Measurements from ENCODE around the gene CFAP44.
"Not testable (repeated sequence)": the region's sequence is repeated elsewhere in the genome, so short reads cannot be mapped to it uniquely, and the experiment has no call there.

CFAP44 gene, protein sequence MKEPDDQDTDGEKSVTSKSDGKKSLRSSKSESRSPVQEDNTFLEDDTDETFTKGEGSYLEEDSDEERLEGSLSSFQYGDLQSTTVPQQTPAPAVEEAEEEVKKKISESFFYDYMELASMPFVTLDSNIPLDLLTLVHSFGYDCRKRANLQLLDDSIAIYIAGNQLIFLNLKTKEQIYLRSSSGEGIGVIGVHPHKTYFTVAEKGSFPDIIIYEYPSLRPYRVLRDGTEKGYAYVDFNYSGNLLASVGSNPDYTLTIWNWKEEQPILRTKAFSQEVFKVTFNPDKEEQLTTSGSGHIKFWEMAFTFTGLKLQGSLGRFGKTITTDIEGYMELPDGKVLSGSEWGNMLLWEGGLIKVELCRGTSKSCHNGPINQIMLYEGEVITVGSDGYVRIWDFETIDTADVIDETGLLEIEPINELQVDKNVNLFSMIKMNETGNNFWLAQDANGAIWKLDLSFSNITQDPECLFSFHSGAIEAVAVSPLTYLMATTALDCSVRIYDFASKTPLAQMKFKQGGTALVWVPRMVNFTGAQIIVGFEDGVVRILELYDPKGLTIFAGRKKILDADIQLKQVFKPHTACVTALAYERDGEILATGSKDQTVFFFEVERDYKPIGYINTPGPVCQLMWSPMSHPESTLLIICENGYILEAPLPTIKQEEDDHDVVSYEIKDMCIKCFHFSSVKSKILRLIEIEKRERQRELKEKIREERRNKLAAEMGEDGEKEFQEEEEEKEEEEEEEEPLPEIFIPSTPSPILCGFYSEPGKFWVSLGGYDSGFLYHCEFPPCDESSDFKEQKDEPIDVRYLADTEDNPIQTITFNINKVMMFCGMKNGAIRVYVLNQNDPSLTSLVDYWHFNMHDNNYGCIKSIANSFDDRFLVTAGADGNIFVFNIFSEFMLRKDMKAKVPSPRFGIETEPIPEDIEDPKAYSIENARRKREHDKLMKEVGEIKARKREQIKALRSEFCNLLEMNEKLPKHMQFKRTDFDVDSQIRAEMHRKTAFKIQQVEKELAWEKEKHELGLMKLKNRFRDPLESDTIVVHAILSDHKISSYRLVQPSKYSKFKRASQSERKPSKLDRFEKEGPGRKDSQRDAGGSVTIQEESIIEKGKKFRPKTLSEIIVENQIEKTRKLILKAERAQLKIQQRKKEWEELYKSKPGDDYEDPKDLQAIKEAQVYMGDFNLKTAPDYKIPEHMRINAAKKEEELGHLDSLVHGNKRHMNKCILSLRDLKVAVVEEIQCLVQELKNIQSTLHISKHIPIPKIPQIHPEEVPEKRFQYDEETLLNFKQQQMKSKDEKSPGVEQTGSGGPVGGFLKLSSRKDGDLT (N-terminal part only)

DNA sequence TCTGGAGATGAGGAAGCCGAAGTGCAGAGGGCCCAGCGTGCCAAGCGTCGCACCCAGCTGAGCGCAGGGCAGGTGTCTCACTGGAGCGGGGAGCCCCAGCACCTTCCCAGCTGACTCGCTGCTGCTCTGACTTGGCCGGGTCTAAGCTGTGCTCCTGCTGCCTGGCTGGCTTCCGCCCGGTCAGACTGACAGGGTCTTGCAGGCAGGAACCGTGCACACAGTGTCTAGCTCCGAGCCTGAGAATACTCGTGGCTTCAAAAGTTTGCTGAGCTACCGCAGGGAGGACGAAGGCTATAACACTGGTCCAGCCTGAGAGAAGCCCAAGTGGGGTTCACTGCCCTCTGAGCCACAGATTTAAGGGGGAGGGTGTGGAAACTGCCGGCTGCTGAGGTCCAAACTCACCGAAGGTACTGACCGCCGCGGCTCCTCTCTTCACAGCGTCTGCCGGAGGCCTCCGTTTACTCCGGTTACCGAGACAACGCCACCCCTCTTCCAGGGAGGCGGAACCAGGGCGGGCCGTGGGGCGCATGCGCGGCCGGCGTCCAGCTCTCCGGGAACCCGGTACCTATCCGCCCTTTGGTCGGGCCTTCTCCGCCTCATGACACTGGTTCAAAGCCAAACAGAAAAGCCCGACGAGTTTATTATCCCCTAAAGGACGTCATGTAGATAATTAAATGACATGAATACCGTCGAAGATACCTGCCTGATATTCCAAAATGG lies at the start of gene CFAP44:
CFAP44 (minus strand) TSS at position 443 of the 720 bp plus-strand sequence. CDS start 7,829 bp downstream, outside the sequence.
- Histone ChIP-seq H3K79me2 (ENCODE audit: control insufficient read depth, insufficient read depth, low read length, unreplicated experiment) (no peaks in the 10 kb centered on the region), H3K27me3 (ENCODE audit: insufficient read depth, low read length) (no peaks in the 10 kb centered on the region), H2AFZ (ENCODE audit: low read length, unreplicated experiment) (peak within 1 kb of the TSS; percentile 97), H3K36me3 (ENCODE audit: insufficient read depth, low read length) (no peaks in the 10 kb centered on the region; the same call in 1 of the 2 replicates), H3K4me3 (ENCODE audit: low read depth, low read length) (peak within 1 kb of the TSS; percentile 68), H3K4me1 (ENCODE audit: control insufficient read depth, insufficient read depth, low read length, unreplicated experiment) (peaks cover 9% of the 10 kb centered on the region), H3K27ac (ENCODE audit: low read depth, low read length) (no peak within 1 kb of the TSS)

DNA sequence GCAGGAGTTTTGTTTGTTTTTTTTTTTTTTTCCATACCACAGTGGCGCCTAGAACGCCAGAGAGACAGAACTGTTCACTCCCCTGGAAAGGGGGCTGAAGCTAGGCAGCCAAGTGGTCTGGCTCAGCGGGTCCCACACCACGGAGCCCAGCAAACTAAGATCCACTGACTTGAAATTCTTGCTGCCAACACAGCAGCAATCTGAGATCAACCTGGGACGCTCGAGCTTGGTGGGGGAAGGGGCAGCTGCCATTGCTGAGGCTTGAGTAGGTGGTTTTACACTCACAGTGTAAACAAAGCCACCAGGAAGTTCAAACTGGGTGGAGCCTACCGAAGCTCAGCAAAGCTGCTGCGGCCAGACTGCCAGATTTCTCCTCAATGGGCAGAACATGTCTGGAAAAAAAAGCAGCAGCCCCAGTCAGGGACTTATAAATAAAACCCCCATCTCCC lies 43.9 kb upstream of the CFAP44 start:
- Histone ChIP-seq H2AFZ (ENCODE audit: low read length, unreplicated experiment) (no peak overlapping the region), H3K36me3 (ENCODE audit: insufficient read depth, low read length) (no peaks in the 10 kb centered on the region), H3K27ac (ENCODE audit: low read depth, low read length) (no peak overlapping the region), H3K79me2 (ENCODE audit: control insufficient read depth, insufficient read depth, low read length, unreplicated experiment) (no peaks in the 10 kb centered on the region), H3K4me3 (ENCODE audit: low read depth, low read length) (no peak overlapping the region), H3K4me1 (ENCODE audit: control insufficient read depth, insufficient read depth, low read length, unreplicated experiment) (no peaks in the 10 kb centered on the region), H3K27me3 (ENCODE audit: insufficient read depth, low read length) (no peaks in the 10 kb centered on the region)

DNA sequence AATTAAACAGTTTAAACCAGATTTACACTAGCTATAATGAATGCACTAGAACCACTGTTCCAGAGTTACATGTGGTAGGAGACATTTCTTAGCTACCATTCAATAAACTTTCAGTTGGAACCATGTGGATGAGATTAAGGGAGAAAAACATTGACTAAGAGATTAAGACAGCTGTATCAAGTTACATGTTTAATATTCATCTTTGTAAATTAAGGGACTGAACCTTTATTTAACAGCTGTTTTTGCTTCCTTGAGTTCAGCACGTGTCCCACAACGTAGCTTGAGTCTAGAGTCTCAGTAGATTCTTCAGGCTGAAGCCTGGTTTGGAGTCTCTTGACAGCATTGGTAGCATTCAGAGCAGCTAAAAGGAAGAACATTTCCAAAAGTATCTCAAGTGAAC lies 27.2 kb upstream of the CFAP44 start:
- Histone ChIP-seq H3K4me3 (ENCODE audit: low read depth, low read length) (no peak overlapping the region), H3K36me3 (ENCODE audit: insufficient read depth, low read length) (peaks cover 17% of the 10 kb centered on the region), H3K27me3 (ENCODE audit: insufficient read depth, low read length) (no peaks in the 10 kb centered on the region), H3K4me1 (ENCODE audit: control insufficient read depth, insufficient read depth, low read length, unreplicated experiment) (no peaks in the 10 kb centered on the region), H3K27ac (ENCODE audit: low read depth, low read length) (no peak overlapping the region), H2AFZ (ENCODE audit: low read length, unreplicated experiment) (no peak overlapping the region), H3K79me2 (ENCODE audit: control insufficient read depth, insufficient read depth, low read length, unreplicated experiment) (no peaks in the 10 kb centered on the region)

DNA sequence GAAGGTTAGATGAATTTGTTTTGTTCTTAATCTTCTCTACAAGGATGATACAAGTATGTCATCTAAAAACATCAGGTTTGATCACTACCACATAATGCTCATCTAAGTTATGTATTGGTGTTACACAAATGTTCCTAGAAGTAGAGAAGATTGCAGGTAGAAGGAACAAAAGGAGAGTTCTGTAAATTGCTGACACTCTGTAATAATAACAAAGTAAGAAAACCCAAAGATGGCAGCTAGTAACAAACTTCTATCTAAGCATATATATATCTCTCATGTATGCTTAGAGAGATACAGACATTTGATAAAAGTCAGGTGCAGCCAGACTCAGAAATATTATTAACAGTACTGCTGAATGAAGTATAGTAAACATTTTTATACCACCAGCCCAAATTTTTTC lies 20.2 kb upstream of the CFAP44 start:
- Histone ChIP-seq H3K79me2 (ENCODE audit: control insufficient read depth, insufficient read depth, low read length, unreplicated experiment) (no peaks in the 10 kb centered on the region), H3K4me3 (ENCODE audit: low read depth, low read length) (no peak overlapping the region), H3K27ac (ENCODE audit: low read depth, low read length) (no peak overlapping the region), H2AFZ (ENCODE audit: low read length, unreplicated experiment) (no peak overlapping the region), H3K27me3 (ENCODE audit: insufficient read depth, low read length) (no peaks in the 10 kb centered on the region), H3K4me1 (ENCODE audit: control insufficient read depth, insufficient read depth, low read length, unreplicated experiment) (no peaks in the 10 kb centered on the region), H3K36me3 (ENCODE audit: insufficient read depth, low read length) (peaks cover 28% of the 10 kb centered on the region)

DNA sequence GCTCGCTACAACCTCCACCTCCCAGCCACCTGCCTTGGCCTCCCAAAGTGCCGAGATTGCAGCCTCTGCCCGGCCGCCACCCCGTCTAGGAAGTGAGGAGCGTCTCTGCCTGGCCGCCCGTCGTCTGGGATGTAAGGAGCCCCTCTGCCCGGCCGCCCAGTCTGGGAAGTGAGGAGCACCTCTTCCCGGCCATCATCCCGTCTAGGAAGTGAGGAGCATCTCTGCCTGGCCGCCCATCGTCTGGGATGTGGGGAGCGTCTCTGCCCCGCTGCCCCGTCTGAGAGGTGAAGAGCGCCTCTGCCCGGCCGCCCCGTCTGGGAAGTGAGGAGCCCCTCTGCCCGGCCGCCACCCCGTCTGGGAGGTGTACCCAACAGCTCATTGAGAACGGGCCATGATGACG lies 17.3 kb upstream of the CFAP44 start:
- H3K27ac ChIP-seq (ENCODE audit: low read depth, low read length); H3K79me2 ChIP-seq (ENCODE audit: control insufficient read depth, insufficient read depth, low read length, unreplicated experiment); H2AFZ ChIP-seq (ENCODE audit: low read length, unreplicated experiment); H3K27me3 ChIP-seq (ENCODE audit: insufficient read depth, low read length); H3K4me3 ChIP-seq (ENCODE audit: low read depth, low read length); H3K4me1 ChIP-seq (ENCODE audit: control insufficient read depth, insufficient read depth, low read length, unreplicated experiment): not testable (repeated sequence)
- peaks cover 21% of the 10 kb centered on the region for H3K36me3 ChIP-seq (ENCODE audit: insufficient read depth, low read length)

DNA sequence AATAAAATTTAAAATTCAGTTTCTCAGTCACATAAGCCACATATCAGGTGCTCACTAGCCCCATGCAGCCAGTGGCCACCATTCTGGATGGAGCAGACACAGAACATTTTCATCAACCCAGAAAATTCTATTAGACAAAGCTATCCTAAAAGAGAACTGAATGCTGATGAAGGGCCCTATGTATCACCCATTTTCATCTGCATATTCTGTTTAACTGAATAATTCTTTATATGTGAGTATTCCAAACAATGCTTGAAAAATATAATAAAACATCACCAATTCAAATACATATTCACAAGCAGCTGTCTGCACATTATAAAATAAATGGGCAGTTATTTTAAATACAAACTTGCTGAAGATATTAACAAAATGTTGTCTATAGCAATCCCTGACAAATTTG lies 14.2 kb upstream of the CFAP44 start:
- Histone ChIP-seq H3K4me3 (ENCODE audit: low read depth, low read length) (no peak overlapping the region), H2AFZ (ENCODE audit: low read length, unreplicated experiment) (no peak overlapping the region), H3K79me2 (ENCODE audit: control insufficient read depth, insufficient read depth, low read length, unreplicated experiment) (no peaks in the 10 kb centered on the region), H3K4me1 (ENCODE audit: control insufficient read depth, insufficient read depth, low read length, unreplicated experiment) (no peaks in the 10 kb centered on the region), H3K36me3 (ENCODE audit: insufficient read depth, low read length) (peaks cover 13% of the 10 kb centered on the region), H3K27ac (ENCODE audit: low read depth, low read length) (no peak overlapping the region), H3K27me3 (ENCODE audit: insufficient read depth, low read length) (no peaks in the 10 kb centered on the region)

DNA sequence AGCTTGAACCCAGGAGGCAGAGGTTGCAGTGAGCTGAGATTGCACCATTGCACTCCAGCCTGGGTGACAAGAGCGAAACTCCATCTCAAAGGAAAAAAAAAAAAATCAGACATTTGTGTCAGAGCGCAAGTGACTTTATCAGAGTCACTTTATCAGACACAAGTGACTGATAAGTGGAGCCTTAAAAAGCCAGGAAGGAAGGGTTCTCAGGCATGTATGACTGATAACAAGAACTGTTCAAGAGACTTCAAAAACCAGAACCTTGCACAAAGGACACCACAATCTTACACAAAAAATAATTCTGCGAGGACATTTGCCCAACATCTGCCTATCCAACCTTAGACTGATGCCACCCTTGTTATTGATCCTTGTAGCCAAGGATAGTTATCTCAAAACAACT lies 13.3 kb upstream of the CFAP44 start:
- H2AFZ ChIP-seq (ENCODE audit: low read length, unreplicated experiment) = no peak overlapping the region
- H3K36me3 ChIP-seq (ENCODE audit: insufficient read depth, low read length) = peaks cover 6% of the 10 kb centered on the region
- H3K27me3 ChIP-seq (ENCODE audit: insufficient read depth, low read length) = no peaks in the 10 kb centered on the region
- H3K4me3 ChIP-seq (ENCODE audit: low read depth, low read length) = no peak overlapping the region
- H3K4me1 ChIP-seq (ENCODE audit: control insufficient read depth, insufficient read depth, low read length, unreplicated experiment) = no peaks in the 10 kb centered on the region
- H3K27ac ChIP-seq (ENCODE audit: low read depth, low read length) = no peak overlapping the region
- no peaks in the 10 kb centered on the region for H3K79me2 ChIP-seq (ENCODE audit: control insufficient read depth, insufficient read depth, low read length, unreplicated experiment)

DNA sequence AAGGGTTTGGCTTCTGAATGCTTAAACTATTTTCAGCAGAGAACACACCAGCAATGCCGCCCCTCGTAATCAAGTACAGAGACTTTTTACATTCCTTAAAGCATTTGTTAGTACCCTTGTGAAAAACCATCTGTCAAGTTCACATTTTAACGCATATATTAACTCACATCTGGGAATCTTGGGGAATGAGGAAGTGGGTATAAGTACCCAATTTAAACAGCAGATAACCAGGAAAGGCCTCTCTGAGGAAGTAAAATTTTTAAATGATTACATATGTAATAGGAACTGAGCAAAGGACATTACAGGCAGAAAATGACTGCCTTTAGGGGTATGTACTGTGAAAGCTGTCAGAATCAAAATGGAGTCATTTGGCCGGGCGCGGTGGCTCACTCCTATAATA lies 12.8 kb upstream of the CFAP44 start:
- Histone ChIP-seq H3K4me1 (ENCODE audit: control insufficient read depth, insufficient read depth, low read length, unreplicated experiment) (no peaks in the 10 kb centered on the region), H3K4me3 (ENCODE audit: low read depth, low read length) (no peak overlapping the region), H3K27ac (ENCODE audit: low read depth, low read length) (no peak overlapping the region), H3K36me3 (ENCODE audit: insufficient read depth, low read length) (peaks cover 6% of the 10 kb centered on the region), H3K79me2 (ENCODE audit: control insufficient read depth, insufficient read depth, low read length, unreplicated experiment) (no peaks in the 10 kb centered on the region), H2AFZ (ENCODE audit: low read length, unreplicated experiment) (no peak overlapping the region), H3K27me3 (ENCODE audit: insufficient read depth, low read length) (no peaks in the 10 kb centered on the region)

DNA sequence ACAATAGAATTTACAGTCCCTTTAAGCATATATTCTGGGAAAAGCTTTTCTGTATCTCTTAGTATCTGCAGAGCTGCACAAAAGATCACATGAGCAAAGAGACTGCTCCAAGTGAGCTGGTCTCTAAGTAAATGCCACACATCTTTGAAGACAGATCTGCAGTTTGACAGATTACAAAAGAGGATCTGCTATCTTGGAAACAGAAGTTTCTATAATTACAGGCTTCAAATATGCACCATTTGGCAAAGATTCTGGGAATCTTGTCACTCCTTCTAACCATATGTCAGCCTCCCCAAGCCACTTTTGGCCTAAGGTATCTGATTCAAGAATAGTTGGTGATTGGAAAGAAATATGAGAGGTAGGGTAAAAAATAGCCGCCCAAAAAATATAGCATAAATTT lies 9.6 kb upstream of the CFAP44 start:
- Histone ChIP-seq H3K27ac (ENCODE audit: low read depth, low read length) (no peak overlapping the region), H2AFZ (ENCODE audit: low read length, unreplicated experiment) (no peak overlapping the region), H3K4me3 (ENCODE audit: low read depth, low read length) (no peak overlapping the region), H3K79me2 (ENCODE audit: control insufficient read depth, insufficient read depth, low read length, unreplicated experiment) (no peaks in the 10 kb centered on the region), H3K27me3 (ENCODE audit: insufficient read depth, low read length) (no peaks in the 10 kb centered on the region), H3K4me1 (ENCODE audit: control insufficient read depth, insufficient read depth, low read length, unreplicated experiment) (no peaks in the 10 kb centered on the region), H3K36me3 (ENCODE audit: insufficient read depth, low read length) (peaks cover 6% of the 10 kb centered on the region)

DNA sequence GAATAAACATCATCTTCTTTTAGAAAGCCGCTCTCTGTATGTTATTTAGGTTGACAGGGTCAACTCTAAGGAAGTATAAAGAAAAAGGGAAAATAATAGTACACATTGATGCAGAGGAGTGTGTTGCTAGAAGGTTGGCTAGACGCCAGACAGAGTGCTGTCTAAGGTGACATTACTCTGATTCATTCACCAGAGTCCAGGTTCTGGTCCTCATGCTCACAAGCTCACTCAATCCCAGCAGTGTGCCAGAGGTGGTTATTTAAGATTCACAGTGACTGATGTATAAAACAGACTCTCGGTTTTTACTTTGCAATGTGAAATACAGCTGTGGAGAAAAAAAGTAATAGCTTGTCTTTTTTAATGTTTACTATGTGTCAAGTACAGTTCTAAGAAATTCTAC lies 1.7 kb downstream of the CFAP44 start:
- Histone ChIP-seq H3K36me3 (ENCODE audit: insufficient read depth, low read length) (no peaks in the 10 kb centered on the region; the same call in 1 of the 2 replicates), H3K4me3 (ENCODE audit: low read depth, low read length) (no peak overlapping the region), H3K27ac (ENCODE audit: low read depth, low read length) (no peak overlapping the region), H2AFZ (ENCODE audit: low read length, unreplicated experiment) (no peak overlapping the region), H3K27me3 (ENCODE audit: insufficient read depth, low read length) (no peaks in the 10 kb centered on the region), H3K4me1 (ENCODE audit: control insufficient read depth, insufficient read depth, low read length, unreplicated experiment) (peaks cover 9% of the 10 kb centered on the region), H3K79me2 (ENCODE audit: control insufficient read depth, insufficient read depth, low read length, unreplicated experiment) (no peaks in the 10 kb centered on the region)
